HL-60 (cell line): ENCODE measurements around the gene CACNG4.

Experiments used
- CTCF ChIP-seq: IDR thresholded peaks from one replicate; pipeline ENCODE4 v1.5.1; 2011; ENCODE audit warnings: low read length, control low read depth, inconsistent platforms; ENCODE audit not compliant: insufficient read depth
- REST ChIP-seq: IDR thresholded peaks from 2 replicates; pipeline ENCODE4 v1.6.1; 2012; ENCODE audit warnings: low read depth; ENCODE audit not compliant: insufficient replicate concordance

GRCh38 chr17:67018471-67019434 is 54.2 kb downstream of the CACNG4 start:
- TF ChIP-seq REST (no peak), CTCF (no peak)
